Left lung (tissue), 10 donors: ENCODE measurements around the gene CCNC. TPM values are rescaled to one million over a fixed set of nuclear protein-coding genes. Genes with fewer than 3 reads are reported as not detected.
"Not testable (repeated sequence)": the region's sequence is repeated elsewhere in the genome, so short reads cannot be mapped to it uniquely, and the experiment has no call there.

Source experiments
- ATAC-seq: fragments of 200-7000 bp; cut with Tn5 transposase; one replicate; pipeline ENCODE4 v1.9.1; 2020; ENCODE audit warnings: moderate library complexity
- DNase-seq, 4 donors: peaks; one replicate each; pipeline ENCODE4 v3.0.0-alpha.2; 2013 to 2020
- H3K27ac ChIP-seq, 2 donors: fragments of 200-600 bp; sonication (generic) in 1 of 2; one replicate each; pipeline versions ENCODE4 v1.5.0 to v1.8.0; 2020 to 2021
- H3K27me3 ChIP-seq, 2 donors: fragments of 200-600 bp; sonication (generic) in 1 of 2; one replicate each; pipeline versions ENCODE4 v1.5.0 to v1.8.0; 2020 to 2021
- H3K36me3 ChIP-seq, 2 donors: fragments of 200-600 bp; sonication (generic) in 1 of 2; one replicate each; pipeline versions ENCODE4 v1.5.0 to v1.8.0; 2020 to 2021
- H3K4me1 ChIP-seq, 2 donors: fragments of 200-600 bp; one replicate each; pipeline ENCODE4 v1.8.0; 2021
- H3K4me3 ChIP-seq, 2 donors: fragments of 200-600 bp; sonication (generic) in 1 of 2; one replicate each; pipeline versions ENCODE4 v1.5.0 to v1.8.0; 2020 to 2021; ENCODE audit warnings: mild to moderate bottlenecking in 1 of 2
- H3K9me3 ChIP-seq, 2 donors: fragments of 200-600 bp; sonication (generic) in 1 of 2; one replicate each; pipeline versions ENCODE4 v1.5.0 to v1.8.0; 2020 to 2021
- CTCF ChIP-seq, 2 donors: fragments of 200-600 bp; sonication (generic) in 1 of 2; IDR thresholded peaks; one replicate each; pipeline versions ENCODE4 v1.5.0 to v1.8.0; 2021; ENCODE audit warnings: antibody characterized with exemption in 2 of 2
- intact Hi-C, 2 donors: fragments of 100-400 bp; cut with DNase I; formaldehyde crosslinking; loops; one replicate each; pipeline versions ENCODE4 v1.11.2 to v1.14.2; 2022
- polyA plus RNA-seq, 6 donors: library from polyadenylated mRNA; unstranded; fragments of 120-200 nt; gene quantifications; one replicate each; pipeline ENCODE4 v1.2.1, GENCODE V29; 2013; ENCODE audit not compliant: insufficient read length in 6 of 6
- total RNA-seq, 2 donors: library from RNA; stranded (reverse); fragmentation: NEBNext Ultra II Directional; extraction: Animal tissue kit (Norgen Biotek cat#: 25700); gene quantifications; one replicate each; pipeline ENCODE4 v1.2.1, GENCODE V29; 2021
- donor health status: DM: no; HTN: yes; CAD: no.
- donor health status: DM: no; HTN: no; CAD: no.

Gene CCNC
- total and polyA plus RNA-seq, 8 donors: 55.6 to 110 (median 86.8) TPM

- Histone ChIP-seq H3K4me1 (peaks cover 17 to 27% of the 10 kb centered on the region in 2 donors), H3K27ac (no peak overlapping the region), H3K36me3 (no peaks in the 10 kb centered on the region), H3K27me3 (peaks cover 87 to 100% of the 10 kb centered on the region in 2 donors), H3K4me3 (peak overlapping the region in 1 of 2 donors; percentile 16), H3K9me3 (no peaks in the 10 kb centered on the region)
- no peak for TF ChIP-seq CTCF (IDR thresholded peaks at IDR 0.05)
- peak in 1 of 4 donors; percentile 79 for DNase-seq
- ATAC-seq: no peak
- intact Hi-C loops: no loop called here
Measured at GRCh38 chr6:99602520-99603420, 34.3 kb upstream of the CCNC start.

- intact Hi-C loops, DNase-seq, H3K9me3 ChIP-seq: not testable (repeated sequence)
Measured at GRCh38 chr6:99594696-99595095, 26.2 kb upstream of the CCNC start.

GRCh38 chr6:99592900-99593299 lies 24.4 kb upstream of the CCNC start:
- ATAC-seq: no peak
- H3K9me3 ChIP-seq: no peaks in the 10 kb centered on the region
- peaks cover 7 to 46% of the 10 kb centered on the region in 2 donors for H3K4me1 ChIP-seq
- no peaks in the 10 kb centered on the region for H3K36me3 ChIP-seq
- H3K27ac ChIP-seq: no peak overlapping the region
- no peak for TF ChIP-seq CTCF (IDR thresholded peaks at IDR 0.05)
- no peak overlapping the region for H3K4me3 ChIP-seq
- DNase-seq: peak in 1 of 4 donors; percentile 57
- intact Hi-C loops: no loop called here
- peaks cover 94 to 100% of the 10 kb centered on the region in 2 donors for H3K27me3 ChIP-seq

More at GRCh38 chr6:99594696-99595095, 26.2 kb upstream of the CCNC start:
- not testable (repeated sequence) for H3K36me3 ChIP-seq, ATAC-seq, H3K4me3 ChIP-seq, H3K27ac ChIP-seq
- peaks cover 0 to 31% of the 10 kb centered on the region in 2 donors for H3K4me1 ChIP-seq
- peaks cover 84 to 100% of the 10 kb centered on the region in 2 donors for H3K27me3 ChIP-seq

GRCh38 chr6:99591673-99592364 lies 23.4 kb upstream of the CCNC start:
- DNase-seq (no peak), ATAC-seq (no peak)
- Histone ChIP-seq H3K36me3 (no peaks in the 10 kb centered on the region), H3K9me3 (no peaks in the 10 kb centered on the region), H3K27me3 (peaks cover 91 to 95% of the 10 kb centered on the region in 2 donors), H3K4me1 (peaks cover 7 to 46% of the 10 kb centered on the region in 2 donors), H3K4me3 (no peak overlapping the region), H3K27ac (no peak overlapping the region)
- TF ChIP-seq CTCF (IDR thresholded peaks at IDR 0.05): no peak
- intact Hi-C loops: no loop called here

GRCh38 chr6:99590728-99591672 lies 22.5 kb upstream of the CCNC start:
- ATAC-seq (no peak), DNase-seq (peak in 2 of 4 donors; percentile 47 to 80)
- H3K27ac ChIP-seq: no peak overlapping the region
- peaks cover 84 to 91% of the 10 kb centered on the region in 2 donors for H3K27me3 ChIP-seq
- H3K4me1 ChIP-seq: peaks cover 7 to 46% of the 10 kb centered on the region in 2 donors
- no peaks in the 10 kb centered on the region for H3K9me3 ChIP-seq
- intact Hi-C loops: no loop called here
- H3K36me3 ChIP-seq: no peaks in the 10 kb centered on the region
- TF ChIP-seq CTCF (IDR thresholded peaks at IDR 0.05): no peak
- peak overlapping the region in 1 of 2 donors; percentile 14 for H3K4me3 ChIP-seq
